GM19240 (cell line): Measurements from ENCODE around the gene ADGRL3.

ENCODE experiments used
- DNase-seq: peaks from one replicate; pipeline ENCODE4 v3.0.0; 2011; ENCODE audit warnings: low spot score; ENCODE audit not compliant: insufficient read length

The ADGRL3 gene

GRCh38 chr4:61277785-61278760, 77.9 kb downstream of the ADGRL3 start:
- DNase-seq, result no peak

- DNase-seq, result no peak
Measured at GRCh38 chr4:61292322-61292721, 92.2 kb downstream of the ADGRL3 start.

GRCh38 chr4:61293707-61294400, 93.7 kb downstream of the ADGRL3 start:
- no peak for DNase-seq

GRCh38 chr4:61294936-61295335, 94.8 kb downstream of the ADGRL3 start:
- DNase-seq, result no peak

- DNase-seq, result no peak
Measured at GRCh38 chr4:61296144-61296543, 96.0 kb downstream of the ADGRL3 start.

GRCh38 chr4:61298178-61298740, 98.1 kb downstream of the ADGRL3 start:
- DNase-seq, result no peak

GRCh38 chr4:61299316-61299715, 99.2 kb downstream of the ADGRL3 start:
- DNase-seq, result no peak

- DNase-seq, result no peak
Measured at GRCh38 chr4:61300266-61300844, 100.2 kb downstream of the ADGRL3 start.

- no peak for DNase-seq
Measured at GRCh38 chr4:61301271-61301670, 101.1 kb downstream of the ADGRL3 start.

- DNase-seq, result no peak
Measured at GRCh38 chr4:61308033-61308432, 107.9 kb downstream of the ADGRL3 start.

GRCh38 chr4:61309616-61310015, 109.5 kb downstream of the ADGRL3 start:
- DNase-seq, result no peak

GRCh38 chr4:61312526-61312925, 112.4 kb downstream of the ADGRL3 start:
- no peak for DNase-seq

- DNase-seq, result no peak
Measured at GRCh38 chr4:61318431-61318830, 118.3 kb downstream of the ADGRL3 start.

- DNase-seq, result no peak
Measured at GRCh38 chr4:61319156-61319555, 119.0 kb downstream of the ADGRL3 start.

- no peak for DNase-seq
Measured at GRCh38 chr4:61320154-61320553, 120.0 kb downstream of the ADGRL3 start.

- no peak for DNase-seq
Measured at GRCh38 chr4:61320631-61321030, 120.5 kb downstream of the ADGRL3 start.

- no peak for DNase-seq
Measured at GRCh38 chr4:61332693-61333092, 132.6 kb downstream of the ADGRL3 start.

GRCh38 chr4:61333490-61333889, 133.4 kb downstream of the ADGRL3 start:
- DNase-seq, result no peak

- DNase-seq, result no peak
Measured at GRCh38 chr4:61335241-61335763, 135.2 kb downstream of the ADGRL3 start.

GRCh38 chr4:61336488-61336887, 136.4 kb downstream of the ADGRL3 start:
- DNase-seq, result no peak

GRCh38 chr4:61336916-61337315, 136.8 kb downstream of the ADGRL3 start:
- no peak for DNase-seq

- DNase-seq, result no peak
Measured at GRCh38 chr4:61342061-61342460, 141.9 kb downstream of the ADGRL3 start.
